Mesodermal cell (in vitro differentiated cells): ENCODE data around the gene RPL3.
"Not testable (repeated sequence)": the region's sequence is repeated elsewhere in the genome, so short reads cannot be mapped to it uniquely, and the experiment has no call there.

ENCODE experiments used
- H3K27ac ChIP-seq: 2 replicates; pipeline ENCODE4 v1.7.0; 2013; ENCODE audit warnings: mild to moderate bottlenecking, low read depth, low read length, moderate library complexity; ENCODE audit not compliant: severe bottlenecking
- H3K36me3 ChIP-seq: 2 replicates; pipeline ENCODE4 v1.7.1; 2013; ENCODE audit warnings: mild to moderate bottlenecking, low read length, moderate library complexity; ENCODE audit not compliant: control insufficient read depth, insufficient read depth
- H3K4me1 ChIP-seq: one replicate; pipeline ENCODE4 v1.7.1; 2013; ENCODE audit warnings: mild to moderate bottlenecking, low read length; ENCODE audit not compliant: insufficient read depth, control insufficient read depth, poor library complexity, severe bottlenecking
- H3K4me3 ChIP-seq: 2 replicates; pipeline ENCODE4 v1.7.0; 2013; ENCODE audit warnings: low read length, control low read depth, mild to moderate bottlenecking; ENCODE audit not compliant: insufficient read depth, poor library complexity, severe bottlenecking; ENCODE audit errors: extremely low read depth
- H3K9me3 ChIP-seq: 2 replicates; pipeline ENCODE4 v1.7.1; 2013; ENCODE audit warnings: mild to moderate bottlenecking, low read length, moderate library complexity; ENCODE audit not compliant: control insufficient read depth
- WGBS, 2 experiments: methylation state at CpG; one replicate each; pipeline ENCODE4 v1.1.5; 2013; ENCODE audit warnings: missing lambda C conversion rate in 2 of 2; ENCODE audit not compliant: insufficient coverage in 2 of 2; 5-methylcytosine and 5-hydroxymethylcytosine counted together

The RPL3 gene

DNA sequence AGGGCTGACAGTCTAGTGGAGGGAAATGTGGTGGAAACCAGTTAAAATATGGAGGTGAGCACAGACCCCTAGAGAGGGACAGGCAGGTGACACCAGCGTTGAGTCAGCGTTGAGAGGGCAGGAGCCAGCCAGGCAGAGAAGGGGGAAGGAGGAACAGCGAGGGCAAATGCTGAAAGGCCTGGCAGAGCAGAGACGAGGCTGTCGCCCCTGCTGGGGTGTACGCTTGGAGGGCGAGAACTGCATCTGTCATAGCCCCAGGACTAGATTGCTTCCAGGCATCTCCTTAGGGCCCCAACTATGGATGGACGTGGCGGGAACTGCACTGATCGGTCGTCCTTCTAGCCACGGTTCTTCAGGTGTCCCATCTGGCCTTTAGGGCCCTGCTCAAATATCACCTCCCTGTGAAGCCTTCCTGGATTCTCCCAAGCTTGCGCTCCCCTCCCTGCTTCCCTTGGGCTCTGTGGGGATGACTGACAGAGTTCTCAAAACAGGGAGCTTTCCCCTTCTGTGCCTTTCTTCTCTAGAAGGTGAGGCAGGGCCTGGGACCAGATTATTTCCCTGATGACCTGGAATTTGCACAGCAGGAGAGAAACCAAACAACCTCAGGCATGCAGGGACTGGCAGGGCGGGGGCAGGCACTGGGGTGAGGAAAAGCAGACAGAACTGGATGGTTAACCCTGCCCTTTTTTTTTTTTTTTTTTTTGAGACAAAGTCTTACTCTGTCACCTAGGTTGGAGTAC is 41.4 kb upstream of the RPL3 start:
- H3K27ac ChIP-seq, result no peak overlapping the region
- H3K4me1 ChIP-seq, result peaks cover 23% of the 10 kb centered on the region
- H3K9me3 ChIP-seq, result no peaks in the 10 kb centered on the region
- no peaks in the 10 kb centered on the region for H3K36me3 ChIP-seq
- WGBS, 2 experiments, result 75 to 83% methylated on average over 11 to 14 of the region's 14 CpGs
- H3K4me3 ChIP-seq, result no peak overlapping the region

- WGBS, 2 experiments, result 92 to 96% methylated on average over 12 to 13 of the region's 18 CpGs
- H3K4me3 ChIP-seq, result no peak overlapping the region
- no peaks in the 10 kb centered on the region for H3K36me3 ChIP-seq
- no peaks in the 10 kb centered on the region for H3K9me3 ChIP-seq
- H3K4me1 ChIP-seq, result peaks cover 23% of the 10 kb centered on the region
- H3K27ac ChIP-seq, result no peak overlapping the region
Observed at GRCh38 chr22:39360242-39360641, 40.8 kb upstream of the RPL3 start.

DNA sequence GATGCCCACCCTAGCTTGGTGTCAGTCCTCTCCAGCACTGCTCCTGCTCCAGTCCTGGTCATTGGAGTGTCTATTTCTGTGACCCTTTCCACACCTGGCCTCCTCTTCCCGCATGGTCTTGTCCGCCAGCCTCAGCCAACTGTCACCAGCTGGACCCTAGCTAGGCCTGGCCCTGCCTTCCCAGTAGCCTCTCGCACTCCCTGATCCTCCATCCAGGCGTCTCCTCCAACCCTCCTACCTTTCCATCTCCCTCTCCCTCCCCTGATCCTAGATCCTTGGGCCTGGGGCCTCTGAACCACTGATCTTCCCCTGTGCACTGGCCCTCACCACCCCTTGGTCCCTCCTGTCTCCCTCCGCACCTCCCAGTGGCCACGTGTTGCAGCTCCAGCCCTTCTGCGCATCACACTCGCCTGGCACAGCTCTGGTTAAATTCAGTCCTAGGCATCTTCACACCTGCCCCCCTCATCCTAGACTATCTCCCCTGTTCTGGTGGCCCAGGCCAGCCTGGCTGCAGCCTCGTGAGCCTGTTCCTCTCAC is 40.3 kb upstream of the RPL3 start:
- Histone ChIP-seq H3K36me3 (no peaks in the 10 kb centered on the region), H3K4me3 (no peak overlapping the region), H3K9me3 (no peaks in the 10 kb centered on the region), H3K4me1 (peaks cover 23% of the 10 kb centered on the region), H3K27ac (no peak overlapping the region)
- WGBS, 2 experiments, result 89 to 90% methylated on average over 7 to 9 of the region's 9 CpGs

DNA sequence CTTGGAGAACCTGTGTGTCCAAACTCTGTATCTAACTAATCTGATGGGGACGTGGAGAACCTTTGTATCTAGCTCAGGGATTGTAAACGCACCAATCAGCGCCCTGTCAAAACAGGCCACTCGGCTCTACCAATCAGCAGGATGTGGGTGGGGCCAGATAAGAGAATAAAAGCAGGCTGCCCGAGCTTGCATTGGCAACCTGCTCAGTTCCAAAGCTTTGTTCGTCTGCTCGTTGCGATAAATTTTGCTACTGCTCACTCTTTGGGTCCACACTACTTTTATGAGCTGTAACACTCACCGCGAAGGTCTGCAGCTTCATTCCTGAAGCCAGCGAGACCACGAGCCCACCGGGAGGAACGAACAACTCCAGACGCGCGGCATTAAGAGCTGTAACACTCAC is 38.8 kb upstream of the RPL3 start:
- H3K27ac ChIP-seq, H3K9me3 ChIP-seq, H3K4me3 ChIP-seq, H3K36me3 ChIP-seq: not testable (repeated sequence)
- H3K4me1 ChIP-seq, result peaks cover 15% of the 10 kb centered on the region
- 94 to 96% methylated on average over 13 to 14 of the region's 17 CpGs for WGBS, 2 experiments

DNA sequence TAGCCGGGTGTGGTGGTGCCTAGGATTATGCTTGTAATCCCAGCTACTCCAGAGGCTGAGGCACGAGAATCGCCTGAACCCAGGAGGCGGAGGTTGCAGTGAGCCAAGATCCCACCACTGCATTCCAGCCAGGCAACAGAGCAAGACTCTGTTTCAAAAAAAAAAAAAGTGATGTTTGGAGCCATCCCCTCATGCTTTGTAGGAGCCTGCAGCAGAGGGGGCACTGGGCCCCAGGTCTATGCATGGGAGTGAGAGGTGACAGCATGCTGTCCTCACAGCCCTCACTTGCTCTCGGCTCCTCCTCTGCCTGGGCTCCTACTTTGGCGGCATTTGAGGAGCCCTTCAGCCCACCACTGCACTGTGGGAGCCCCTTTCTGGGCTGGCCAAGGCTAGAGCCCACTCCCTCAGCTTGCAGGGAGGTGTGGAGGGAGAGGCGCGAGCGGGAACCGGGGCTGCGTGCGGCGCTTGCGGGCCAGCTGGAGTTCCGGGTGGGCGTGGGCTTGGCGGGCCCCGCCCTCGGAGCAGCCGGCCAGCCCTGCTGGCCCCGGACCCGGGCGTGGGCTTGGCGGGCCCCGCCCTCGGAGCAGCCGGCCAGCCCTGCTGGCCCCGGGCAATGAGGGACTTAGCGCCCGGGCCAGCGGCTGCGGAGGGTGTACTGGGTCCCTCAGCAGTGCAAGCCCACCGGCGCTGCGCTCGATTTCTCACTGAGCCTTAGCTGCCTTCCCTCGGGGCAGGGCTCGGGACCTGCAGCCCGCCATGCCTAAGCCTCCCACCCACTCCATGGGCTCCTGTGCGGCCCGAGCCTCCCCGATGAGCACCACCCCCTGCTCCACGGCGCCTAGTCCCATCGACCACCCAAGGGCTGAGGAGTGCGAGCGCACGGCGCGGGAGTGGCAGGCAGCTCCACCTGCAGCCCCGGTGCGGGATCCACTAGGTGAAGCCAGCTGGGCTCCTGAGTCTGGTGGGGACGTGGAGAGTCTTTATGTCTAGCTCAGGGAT is 38.0 kb upstream of the RPL3 start:
- H3K4me3 ChIP-seq, H3K36me3 ChIP-seq, H3K27ac ChIP-seq, H3K9me3 ChIP-seq: not testable (repeated sequence)
- peaks cover 12% of the 10 kb centered on the region for H3K4me1 ChIP-seq
- WGBS, 2 experiments, result 75 to 89% methylated on average over 15 to 21 of the region's 53 CpGs

DNA sequence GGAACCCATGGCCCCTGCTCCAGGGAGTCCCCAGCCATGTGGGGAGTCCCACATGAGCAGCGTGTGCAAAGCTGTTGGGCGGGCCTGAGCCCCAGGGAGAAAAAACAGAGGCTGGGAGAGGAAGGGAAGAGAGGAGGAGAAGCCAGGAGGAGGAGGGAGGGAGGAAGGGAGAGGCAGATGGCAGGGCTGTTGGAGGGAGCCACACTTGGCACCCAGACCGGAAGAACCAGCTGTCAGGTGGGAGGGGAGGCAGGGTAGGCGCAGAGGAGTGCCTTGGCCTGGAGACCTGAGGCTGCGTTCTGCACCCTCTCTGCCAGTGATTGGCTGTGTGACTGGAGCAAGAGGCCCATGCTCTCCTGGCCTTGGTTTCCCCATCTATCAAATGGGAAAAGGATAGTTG is 37.0 kb upstream of the RPL3 start:
- WGBS, 2 experiments, result 79 to 95% methylated on average over 3 to 5 of the region's 5 CpGs
- H3K27ac ChIP-seq, result no peak overlapping the region
- no peaks in the 10 kb centered on the region for H3K36me3 ChIP-seq
- H3K4me3 ChIP-seq, result no peak overlapping the region
- no peaks in the 10 kb centered on the region for H3K9me3 ChIP-seq
- H3K4me1 ChIP-seq, result peaks cover 11% of the 10 kb centered on the region

DNA sequence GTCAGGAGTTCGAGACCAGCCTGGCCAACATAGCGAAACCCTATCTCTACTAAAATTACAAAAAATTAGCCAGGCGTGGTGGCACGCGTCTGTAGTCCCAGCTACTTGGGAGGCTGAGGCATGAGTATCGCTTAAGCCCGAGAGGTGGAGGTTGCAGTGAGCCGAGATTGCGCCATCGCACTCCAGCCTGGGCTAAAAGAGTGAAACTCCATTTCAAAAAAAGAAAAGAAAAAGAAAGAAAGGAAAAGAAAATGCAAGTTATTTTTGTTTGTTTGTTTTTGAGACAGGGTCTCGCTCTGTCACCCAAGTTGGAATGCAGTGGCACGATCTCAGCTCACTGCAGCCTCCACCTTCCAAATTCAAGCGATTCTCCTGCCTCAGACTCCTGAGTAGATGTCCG is 36.4 kb upstream of the RPL3 start:
- H3K9me3 ChIP-seq, H3K27ac ChIP-seq, H3K4me3 ChIP-seq, H3K36me3 ChIP-seq: not testable (repeated sequence)
- WGBS, 2 experiments, result 97 to 100% methylated on average over 5 to 9 of the region's 14 CpGs
- H3K4me1 ChIP-seq, result peaks cover 18% of the 10 kb centered on the region

- Histone ChIP-seq H3K36me3 (no peaks in the 10 kb centered on the region), H3K27ac (no peak overlapping the region), H3K9me3 (no peaks in the 10 kb centered on the region), H3K4me3 (no peak overlapping the region), H3K4me1 (peaks cover 17% of the 10 kb centered on the region)
- 96 to 99% methylated on average over 8 of the region's 12 CpGs for WGBS, 2 experiments
Observed at GRCh38 chr22:39355080-39355479, 35.7 kb upstream of the RPL3 start.

GRCh38 chr22:39353346-39353745 is 33.9 kb upstream of the RPL3 start:
- H3K9me3 ChIP-seq, result no peaks in the 10 kb centered on the region
- H3K4me1 ChIP-seq, result peaks cover 22% of the 10 kb centered on the region
- H3K4me3 ChIP-seq, result no peak overlapping the region
- H3K27ac ChIP-seq, result no peak overlapping the region
- WGBS, 2 experiments, result 87 to 94% methylated on average over 7 to 9 of the region's 9 CpGs
- H3K36me3 ChIP-seq, result no peaks in the 10 kb centered on the region

GRCh38 chr22:39352306-39352891 is 33.0 kb upstream of the RPL3 start:
- WGBS, 2 experiments, result 94 to 97% methylated on average over 7 of the region's 7 CpGs
- Histone ChIP-seq H3K9me3 (no peaks in the 10 kb centered on the region), H3K27ac (no peak overlapping the region), H3K4me3 (no peak overlapping the region), H3K36me3 (no peaks in the 10 kb centered on the region), H3K4me1 (peaks cover 22% of the 10 kb centered on the region)
